Neural progenitor cell (in vitro differentiated cells): Measurements from ENCODE around the gene NAGS. TPM values are rescaled to one million over a fixed set of nuclear protein-coding genes. Genes with fewer than 3 reads are reported as not detected.
A peak's percentile ranks its signal among the peaks of the same experiment; 100 is the strongest.

Experiments
- DNase-seq: peaks from one replicate; pipeline ENCODE4 v3.0.0-alpha.2; 2016; ENCODE audit warnings: low spot score
- H2AFZ ChIP-seq: fragments of 200-600 bp; sonication (generic); replicated peaks from 2 replicates; pipeline ENCODE4 v1.6.1; 2016; ENCODE audit warnings: antibody characterized with exemption
- H3F3A ChIP-seq: fragments of 200-600 bp; sonication (generic); 2 replicates; pipeline ENCODE4 v1.6.1; 2016; ENCODE audit warnings: antibody characterized with exemption, low read depth
- H3K27ac ChIP-seq: fragments of 200-600 bp; sonication (generic); 2 replicates; pipeline ENCODE4 v1.5.1; 2016; ENCODE audit warnings: mild to moderate bottlenecking
- H3K27me3 ChIP-seq: fragments of 200-600 bp; sonication (generic); 2 replicates; pipeline ENCODE4 v1.6.1; 2016; ENCODE audit warnings: mild to moderate bottlenecking, moderate library complexity
- H3K36me3 ChIP-seq: fragments of 200-600 bp; sonication (generic); 2 replicates; pipeline ENCODE4 v1.5.1; 2016
- H3K4me1 ChIP-seq: fragments of 200-600 bp; sonication (generic); 2 replicates; pipeline ENCODE4 v1.6.1; 2016; ENCODE audit warnings: mixed run types
- H3K4me2 ChIP-seq: fragments of 200-600 bp; sonication (generic); 2 replicates; pipeline ENCODE4 v1.6.1; 2016
- H3K4me3 ChIP-seq: fragments of 200-600 bp; sonication (generic); 2 replicates; pipeline ENCODE4 v1.5.1; 2016
- H3K79me2 ChIP-seq: fragments of 200-600 bp; sonication (generic); 2 replicates; pipeline ENCODE4 v1.6.1; 2016; ENCODE audit warnings: low read depth
- H3K9ac ChIP-seq: fragments of 200-600 bp; sonication (generic); 2 replicates; pipeline ENCODE4 v1.6.1; 2016
- H3K9me3 ChIP-seq: fragments of 200-600 bp; sonication (generic); 2 replicates; pipeline ENCODE4 v1.5.1; 2016; ENCODE audit warnings: low read depth
- H4K20me1 ChIP-seq: fragments of 200-600 bp; sonication (generic); 2 replicates; pipeline ENCODE4 v1.6.1; 2016; ENCODE audit warnings: low read depth
- H3K27ac Mint-ChIP-seq: 3 replicates; pipeline ENCODE4 v1.8.0; 2021; ENCODE audit warnings: mixed read lengths
- H3K27me3 Mint-ChIP-seq: 2 replicates; pipeline ENCODE4 v1.8.0; 2022; ENCODE audit warnings: low read depth, mild to moderate bottlenecking, inconsistent platforms, moderate library complexity, mixed read lengths; ENCODE audit not compliant: insufficient read depth
- H3K36me3 Mint-ChIP-seq: 3 replicates; pipeline ENCODE4 v1.8.0; 2021; ENCODE audit warnings: mixed read lengths
- H3K4me1 Mint-ChIP-seq: 3 replicates; pipeline ENCODE4 v1.8.0; 2021; ENCODE audit warnings: mixed read lengths
- H3K4me3 Mint-ChIP-seq: 3 replicates; pipeline ENCODE4 v1.8.0; 2021; ENCODE audit warnings: mild to moderate bottlenecking, moderate library complexity, mixed read lengths
- H3K9me3 Mint-ChIP-seq: 3 replicates; pipeline ENCODE4 v1.8.0; 2020; ENCODE audit warnings: mixed read lengths
- EZH2 ChIP-seq: fragments of 200-600 bp; sonication (generic); IDR thresholded peaks from 2 replicates; pipeline ENCODE4 v1.6.1; 2017; ENCODE audit warnings: antibody characterized with exemption, mild to moderate bottlenecking, moderate library complexity
- EZH2phosphoT487 ChIP-seq: fragments of 200-600 bp; sonication (generic); IDR thresholded peaks from 2 replicates; pipeline ENCODE4 v1.6.1; 2017; ENCODE audit warnings: antibody characterized with exemption
- total RNA-seq: library from RNA; depleted of rRNA; stranded (reverse); fragments of >200 nt; gene quantifications from 2 replicates; pipeline ENCODE4 v1.2.3, GENCODE V29; 2015; ENCODE audit warnings: low replicate concordance
- TF ChIP-seq, protein P1 (sequence below): fragments of 200-600 bp; sonication (generic); IDR thresholded peaks from 2 replicates; pipeline ENCODE4 v1.5.1; 2017; ENCODE audit warnings: antibody characterized with exemption, mild to moderate bottlenecking

NAGS gene
- total RNA-seq, 1 donor from 2014 or later = 1.8 TPM

DNA sequence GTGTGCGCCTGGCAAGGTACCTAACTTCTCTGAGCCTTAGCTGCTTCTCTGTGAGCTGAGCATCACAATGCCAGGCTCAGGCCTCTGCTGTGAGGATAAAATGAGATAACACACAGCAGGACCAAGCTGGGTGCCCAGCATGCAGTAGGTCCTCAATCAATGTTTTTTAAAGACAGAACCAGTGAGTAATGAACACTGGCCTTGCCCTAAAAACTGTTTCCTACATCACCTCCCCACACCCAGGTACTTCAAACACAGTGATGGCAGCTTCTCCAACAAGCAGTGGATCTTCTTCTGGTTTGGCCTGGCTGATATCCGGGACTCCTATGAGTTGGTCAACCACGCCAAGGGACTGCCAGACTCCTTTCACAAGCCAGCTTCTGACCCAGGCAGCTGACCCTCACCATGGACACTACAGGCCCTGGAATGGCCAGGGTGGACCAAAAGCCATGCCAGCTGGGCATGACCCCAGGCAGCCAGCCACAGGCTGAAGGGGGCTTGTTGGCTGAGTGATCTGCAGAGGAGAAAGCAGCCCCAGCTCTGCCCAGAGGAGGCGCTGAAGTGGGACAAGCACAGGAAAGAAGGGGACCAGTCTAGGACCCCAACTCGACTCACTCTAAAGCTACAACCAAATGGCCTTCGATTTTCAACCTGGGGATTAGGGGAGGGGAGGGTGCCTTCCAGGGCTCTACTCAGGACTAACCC, 3.9 kb downstream of the NAGS start:
- Mint-ChIP-seq H3K4me1 (peaks cover 19% of the 10 kb centered on the region), H3K27ac (no peak overlapping the region), H3K36me3 (peaks cover 2% of the 10 kb centered on the region), H3K4me3 (peak overlapping the region; percentile 94), H3K9me3 (no peaks in the 10 kb centered on the region), H3K27me3 (peaks cover 29% of the 10 kb centered on the region)
- TF ChIP-seq EZH2 (no peak), EZH2phosphoT487 (no peak)
- TF ChIP-seq, protein P1, sequence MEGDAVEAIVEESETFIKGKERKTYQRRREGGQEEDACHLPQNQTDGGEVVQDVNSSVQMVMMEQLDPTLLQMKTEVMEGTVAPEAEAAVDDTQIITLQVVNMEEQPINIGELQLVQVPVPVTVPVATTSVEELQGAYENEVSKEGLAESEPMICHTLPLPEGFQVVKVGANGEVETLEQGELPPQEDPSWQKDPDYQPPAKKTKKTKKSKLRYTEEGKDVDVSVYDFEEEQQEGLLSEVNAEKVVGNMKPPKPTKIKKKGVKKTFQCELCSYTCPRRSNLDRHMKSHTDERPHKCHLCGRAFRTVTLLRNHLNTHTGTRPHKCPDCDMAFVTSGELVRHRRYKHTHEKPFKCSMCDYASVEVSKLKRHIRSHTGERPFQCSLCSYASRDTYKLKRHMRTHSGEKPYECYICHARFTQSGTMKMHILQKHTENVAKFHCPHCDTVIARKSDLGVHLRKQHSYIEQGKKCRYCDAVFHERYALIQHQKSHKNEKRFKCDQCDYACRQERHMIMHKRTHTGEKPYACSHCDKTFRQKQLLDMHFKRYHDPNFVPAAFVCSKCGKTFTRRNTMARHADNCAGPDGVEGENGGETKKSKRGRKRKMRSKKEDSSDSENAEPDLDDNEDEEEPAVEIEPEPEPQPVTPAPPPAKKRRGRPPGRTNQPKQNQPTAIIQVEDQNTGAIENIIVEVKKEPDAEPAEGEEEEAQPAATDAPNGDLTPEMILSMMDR = no peak
- Histone ChIP-seq H2AFZ (no peak overlapping the region), H3K4me3 (no peak overlapping the region), H3K79me2 (no peaks in the 10 kb centered on the region), H3K4me1 (peaks cover 19% of the 10 kb centered on the region), H3K9ac (no peak overlapping the region), H3K27ac (no peak overlapping the region), H3K27me3 (peaks cover 39% of the 10 kb centered on the region), H3F3A (peaks cover 28% of the 10 kb centered on the region), H3K9me3 (no peaks in the 10 kb centered on the region), H3K4me2 (peak overlapping the region; percentile 84), H3K36me3 (no peaks in the 10 kb centered on the region), H4K20me1 (peaks cover 23% of the 10 kb centered on the region)
- DNase-seq = no peak

DNA sequence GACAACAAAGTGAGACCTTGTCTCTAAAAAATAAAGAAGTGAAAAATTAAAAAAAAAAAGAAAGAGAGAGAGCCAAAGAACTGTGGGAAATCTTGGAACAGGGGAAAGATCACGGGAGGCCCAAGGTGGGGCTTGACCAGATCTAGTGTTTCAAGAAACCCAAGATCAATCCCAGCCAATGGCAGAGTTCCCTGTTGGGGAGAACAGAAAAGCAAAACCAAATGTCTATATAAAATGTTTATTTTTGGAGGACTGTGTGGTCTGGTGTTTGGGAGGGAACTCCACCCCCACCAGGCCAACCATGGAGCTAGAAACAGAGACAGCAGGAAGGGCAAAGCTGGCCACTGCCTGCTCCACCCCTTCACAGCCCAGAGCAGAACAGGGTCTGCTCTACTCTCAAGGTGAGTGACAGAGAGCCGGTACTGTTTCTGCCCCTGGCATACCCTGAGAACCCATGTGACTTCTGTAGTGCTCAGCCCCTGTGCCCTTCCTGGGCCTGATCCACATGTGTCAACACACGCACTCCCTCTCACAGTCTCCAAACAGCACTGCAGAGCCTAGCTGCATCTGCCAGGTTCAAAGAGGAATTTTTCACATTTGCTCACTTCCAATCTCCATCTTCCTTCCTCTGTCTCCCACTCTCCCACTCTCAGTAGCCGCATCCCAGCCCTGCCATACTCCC, 6.7 kb downstream of the NAGS start:
- Histone ChIP-seq H3F3A (peaks cover 27% of the 10 kb centered on the region), H3K36me3 (no peaks in the 10 kb centered on the region), H3K9me3 (no peaks in the 10 kb centered on the region), H3K9ac (no peak overlapping the region), H3K27ac (no peak overlapping the region), H3K79me2 (peaks cover 9% of the 10 kb centered on the region), H3K27me3 (peaks cover 11% of the 10 kb centered on the region), H3K4me3 (no peak overlapping the region), H2AFZ (no peak overlapping the region), H3K4me1 (peaks cover 8% of the 10 kb centered on the region), H3K4me2 (no peak overlapping the region), H4K20me1 (peaks cover 8% of the 10 kb centered on the region)
- Mint-ChIP-seq H3K9me3 (no peaks in the 10 kb centered on the region), H3K4me1 (peaks cover 17% of the 10 kb centered on the region), H3K27ac (no peak overlapping the region), H3K36me3 (peaks cover 2% of the 10 kb centered on the region), H3K4me3 (no peak overlapping the region), H3K27me3 (peaks cover 18% of the 10 kb centered on the region)
- TF ChIP-seq EZH2 (no peak), EZH2phosphoT487 (no peak)
- TF ChIP-seq, protein P1 = no peak
- no peak for DNase-seq

DNA sequence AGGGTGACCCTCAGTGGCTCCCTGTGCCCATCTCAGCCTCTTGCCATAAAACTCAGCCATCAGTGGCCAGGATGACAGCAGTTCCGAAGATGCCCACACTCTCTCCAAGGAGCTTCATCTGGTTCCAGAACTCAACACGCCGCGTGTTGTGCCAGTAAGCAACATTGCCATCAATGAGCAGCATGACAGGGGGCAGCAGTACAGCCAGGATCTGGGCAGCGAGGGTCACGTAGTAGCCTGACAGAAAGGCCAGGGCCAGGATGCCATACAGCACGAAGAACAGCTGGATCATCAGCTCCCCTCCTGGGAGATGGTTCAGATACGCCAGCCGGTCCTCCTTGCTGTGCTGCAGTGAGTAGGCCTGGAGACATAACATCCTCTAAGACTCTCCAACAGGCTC, 7.5 kb downstream of the NAGS start:
- no peaks in the 10 kb centered on the region for H3K9me3 ChIP-seq
- Mint-ChIP-seq H3K36me3 (peaks cover 2% of the 10 kb centered on the region), H3K4me3 (no peak overlapping the region), H3K4me1 (peaks cover 14% of the 10 kb centered on the region), H3K9me3 (no peaks in the 10 kb centered on the region), H3K27ac (no peak overlapping the region), H3K27me3 (peaks cover 14% of the 10 kb centered on the region)
- peaks cover 9% of the 10 kb centered on the region for H3K79me2 ChIP-seq
- H3K27ac ChIP-seq = no peak overlapping the region
- no peaks in the 10 kb centered on the region for H3K36me3 ChIP-seq
- no peak overlapping the region for H3K4me2 ChIP-seq
- TF ChIP-seq EZH2phosphoT487 (no peak), EZH2 (no peak)
- TF ChIP-seq, protein P1 = no peak
- H3K27me3 ChIP-seq = peaks cover 5% of the 10 kb centered on the region
- no peak for DNase-seq
- H4K20me1 ChIP-seq = peaks cover 8% of the 10 kb centered on the region
- H3K9ac ChIP-seq = no peak overlapping the region
- peaks cover 21% of the 10 kb centered on the region for H3F3A ChIP-seq
- no peak overlapping the region for H3K4me3 ChIP-seq
- H2AFZ ChIP-seq = no peak overlapping the region
- peaks cover 8% of the 10 kb centered on the region for H3K4me1 ChIP-seq
